Uterus (tissue), 2 donors: Measurements from ENCODE around the gene RHOXF2.

Source experiments
- CTCF ChIP-seq, 4 experiments: fragments of 200-600 bp in 2 of 4; fragments of 450-650 bp in 2 of 4; sonication (generic) in 2 of 4; IDR thresholded peaks; one replicate each; pipeline ENCODE4 v1.5.1; 2016 to 2019; ENCODE audit warnings: antibody characterized with exemption in 4 of 4, mild to moderate bottlenecking in 2 of 4, moderate library complexity in 1 of 4
- POLR2A ChIP-seq, 2 donors: fragments of 450-650 bp; IDR thresholded peaks; one replicate each; pipeline ENCODE4 v1.6.1; 2016; ENCODE audit warnings: antibody characterized with exemption in 2 of 2, mild to moderate bottlenecking in 1 of 2, moderate library complexity in 1 of 2

DNA sequence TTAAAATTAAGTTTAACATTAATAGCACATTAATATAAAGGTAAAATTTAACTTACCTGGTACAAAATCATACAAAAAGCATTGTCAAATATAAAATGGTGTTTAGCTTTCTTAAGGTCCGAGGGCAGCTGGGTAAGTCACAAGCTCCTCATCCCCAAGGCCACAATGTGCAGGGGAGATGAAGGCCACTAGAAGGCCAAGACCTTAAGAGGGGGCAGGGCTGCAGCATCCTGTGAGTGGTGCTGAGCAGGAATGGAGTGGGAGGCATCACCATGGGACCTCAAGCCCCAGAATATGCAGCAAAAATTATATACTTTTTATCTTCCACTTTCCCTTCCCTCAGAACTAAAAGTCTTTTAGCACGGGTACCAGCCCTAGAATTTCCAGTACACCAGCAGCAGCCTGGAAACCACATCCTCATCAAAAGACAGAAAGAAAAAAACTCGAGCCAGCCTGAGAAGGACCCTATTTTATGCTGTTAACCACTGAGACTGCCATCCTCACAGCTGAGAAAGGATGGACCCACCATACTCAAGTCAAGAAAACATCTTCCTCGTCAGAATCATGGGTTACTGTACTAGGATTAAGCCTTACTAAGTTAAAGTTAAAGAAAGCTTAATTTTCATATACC lies 13.0 kb upstream of the RHOXF2 start:
- no peak for TF ChIP-seq CTCF (IDR thresholded peaks at IDR 0.05)
- TF ChIP-seq POLR2A (IDR thresholded peaks at IDR 0.05) = no peak
